IMR-90 (cell line): ENCODE results near the gene ETFDH. TPM values are rescaled to one million over a fixed set of nuclear protein-coding genes. Genes with fewer than 3 reads are reported as not detected.
"Not testable (repeated sequence)": the region's sequence is repeated elsewhere in the genome, so short reads cannot be mapped to it uniquely, and the experiment has no call there.

Source experiments
- ATAC-seq: fragments of 200-7000 bp; cut with Tn5 transposase; 2 replicates; pipeline ENCODE4 v1.9.1; 2020; ENCODE audit warnings: low read depth, mild to moderate bottlenecking, moderate library complexity
- BruUV-seq: library from RNA; stranded (reverse); fragments of 400-500 nt; replicated peaks from 2 replicates; lab custom pipeline; 2021; lab: Mats Ljungman, UMichigan
- CTCF ChIA-PET: fragments of 300-600 bp; formaldehyde crosslinking; extraction: SDS; loops from one replicate; lab custom pipeline; 2021; ENCODE audit warnings: antibody characterized with exemption; lab: Yijun Ruan, JAX
- POLR2A ChIA-PET: fragments of 300-600 bp; sonication (Branson Sonifier 250); formaldehyde crosslinking; loops from one replicate; lab custom pipeline; 2022; ENCODE audit warnings: antibody characterized with exemption; ENCODE audit not compliant: unreplicated experiment; lab: Charles Lee
- DNase-seq: peaks from one replicate; pipeline ENCODE4 v3.0.0; 2013
- H2AFZ ChIP-seq: replicated peaks from 2 replicates; pipeline ENCODE3; 2013; ENCODE audit warnings: low read length, mild to moderate bottlenecking; ENCODE audit not compliant: poor library complexity
- H2AK5ac ChIP-seq: 2 replicates; pipeline ENCODE4 v1.6.1; 2013; ENCODE audit warnings: low read depth, low read length, inconsistent platforms
- H2AK9ac ChIP-seq: replicated peaks from 2 replicates; pipeline ENCODE3; 2013; ENCODE audit warnings: mild to moderate bottlenecking, low read depth, low read length, moderate library complexity; ENCODE audit not compliant: poor library complexity
- H2BK120ac ChIP-seq: 2 replicates; pipeline ENCODE4 v1.6.1; 2013; ENCODE audit warnings: low read depth, low read length, inconsistent platforms
- H2BK15ac ChIP-seq: 3 replicates; pipeline ENCODE4 v1.6.1; 2013; ENCODE audit warnings: low read depth, low read length, inconsistent platforms
- H2BK20ac ChIP-seq: 2 replicates; pipeline ENCODE4 v1.6.1; 2013; ENCODE audit warnings: low read depth, mild to moderate bottlenecking, inconsistent platforms, low read length, moderate library complexity
- H2BK5ac ChIP-seq: 2 replicates; pipeline ENCODE4 v1.6.1; 2013; ENCODE audit warnings: mild to moderate bottlenecking, low read depth, low read length, inconsistent platforms; ENCODE audit not compliant: poor library complexity, severe bottlenecking
- H3K14ac ChIP-seq: replicated peaks from 2 replicates; pipeline ENCODE4 v1.6.1; 2013; ENCODE audit warnings: low read depth, low read length, inconsistent platforms
- H3K18ac ChIP-seq: 2 replicates; pipeline ENCODE4 v1.6.1; 2013; ENCODE audit warnings: low read depth, low read length, control low read depth
- H3K23ac ChIP-seq: 2 replicates; pipeline ENCODE4 v1.6.1; 2013; ENCODE audit warnings: low read depth, low read length, inconsistent platforms
- H3K27ac ChIP-seq: 2 replicates; pipeline ENCODE4 v1.5.1; 2013; ENCODE audit warnings: mild to moderate bottlenecking, control low read depth, low read length; ENCODE audit not compliant: insufficient read depth
- H3K27me3 ChIP-seq: 2 replicates; pipeline ENCODE4 v1.6.1; 2013; ENCODE audit warnings: low read length; ENCODE audit not compliant: control insufficient read depth, insufficient read depth
- H3K36me3 ChIP-seq: 2 replicates; pipeline ENCODE4 v1.6.1; 2013; ENCODE audit warnings: low read length, mixed read lengths; ENCODE audit not compliant: control insufficient read depth, insufficient read depth
- H3K4ac ChIP-seq: 2 replicates; pipeline ENCODE4 v1.6.1; 2013; ENCODE audit warnings: low read depth, low read length, inconsistent platforms
- H3K4me1 ChIP-seq: 2 replicates; pipeline ENCODE4 v1.6.1; 2013; ENCODE audit warnings: low read length, mixed read lengths; ENCODE audit not compliant: control insufficient read depth, insufficient read depth
- H3K4me2 ChIP-seq: 2 replicates; pipeline ENCODE4 v1.6.1; 2013; ENCODE audit warnings: low read depth, mild to moderate bottlenecking, control low read depth, low read length, moderate library complexity
- H3K4me3 ChIP-seq: 2 replicates; pipeline ENCODE4 v1.5.1; 2013; ENCODE audit warnings: low read depth, mild to moderate bottlenecking, control low read depth, low read length, moderate library complexity; ENCODE audit not compliant: insufficient read depth
- H3K56ac ChIP-seq: 2 replicates; pipeline ENCODE4 v1.6.1; 2013; ENCODE audit warnings: low read length, inconsistent platforms; ENCODE audit not compliant: insufficient read depth; ENCODE audit errors: extremely low read depth
- H3K79me1 ChIP-seq, 2 experiments: 2 replicates each; pipeline ENCODE4 v1.6.1; 2013; ENCODE audit warnings: low read length in 2 of 2, inconsistent platforms in 1 of 2, low read depth in 1 of 2
- H3K9ac ChIP-seq: 2 replicates; pipeline ENCODE4 v1.6.1; 2013; ENCODE audit warnings: low read depth, low read length, control low read depth
- H3K9me1 ChIP-seq: 2 replicates; pipeline ENCODE4 v1.6.1; 2013; ENCODE audit warnings: low read length, inconsistent platforms; ENCODE audit not compliant: insufficient read depth
- H3K9me3 ChIP-seq: 2 replicates; pipeline ENCODE4 v1.6.1; 2013; ENCODE audit warnings: low read length; ENCODE audit not compliant: control insufficient read depth, insufficient read depth
- H4K20me1 ChIP-seq: 2 replicates; pipeline ENCODE4 v1.6.1; 2013; ENCODE audit warnings: low read length, inconsistent platforms; ENCODE audit not compliant: insufficient read depth
- H4K5ac ChIP-seq: 2 replicates; pipeline ENCODE4 v1.6.1; 2013; ENCODE audit warnings: mild to moderate bottlenecking, low read depth, low read length, control low read depth
- H4K8ac ChIP-seq, 2 experiments: 2 replicates each; pipeline ENCODE4 v1.6.1; 2013; ENCODE audit warnings: low read depth in 2 of 2, low read length in 2 of 2, control low read depth in 1 of 2, inconsistent platforms in 1 of 2
- H4K91ac ChIP-seq: 2 replicates; pipeline ENCODE4 v1.6.1; 2013; ENCODE audit warnings: low read depth, low read length, inconsistent platforms; ENCODE audit not compliant: insufficient read depth
- WGBS, 2 experiments: methylation state at CpG; one replicate each; pipeline versions ENCODE4 v1.1.5 to v1.1.7; 2013; ENCODE audit warnings: missing lambda C conversion rate in 2 of 2; ENCODE audit not compliant: insufficient read length in 1 of 2; ENCODE audit errors: extremely low coverage in 2 of 2; 5-methylcytosine and 5-hydroxymethylcytosine counted together
- dilution Hi-C: fragments of 300-500 bp; cut with HindIII; formaldehyde crosslinking; loops from one replicate; pipeline ENCODE4 v1.14.3; 2018; ENCODE audit warnings: low sequenced_read_pairs; ENCODE audit not compliant: unreplicated experiment
- in situ Hi-C: fragments of 300-500 bp; cut with MboI; formaldehyde crosslinking; loops from 3 replicates; pipeline ENCODE4 v1.14.3; 2019; ENCODE audit warnings: low sequenced_read_pairs, inconsistent platforms, mixed read lengths
- intact Hi-C: fragments of 100-400 bp; cut with micrococcal nuclease; formaldehyde crosslinking; loops from 2 replicates; pipeline ENCODE4 v1.10.0; 2022
- polyA plus RNA-seq, 3 experiments: library from polyadenylated mRNA; depleted of rRNA; stranded (reverse); fragments of >200 nt; gene quantifications; 2 replicates each; pipeline ENCODE4 v1.2.3, GENCODE V29; 2012; ENCODE audit warnings: low replicate concordance in 1 of 3
- total RNA-seq: library from RNA; depleted of rRNA; stranded (reverse); fragments of >200 nt; gene quantifications from 2 replicates; pipeline ENCODE4 v1.2.3, GENCODE V29; 2012

The ETFDH gene
- total and polyA plus RNA-seq, 2 of the 4 experiments (the other 2 are of a cell fraction), result 14.0 to 19.1 TPM

DNA sequence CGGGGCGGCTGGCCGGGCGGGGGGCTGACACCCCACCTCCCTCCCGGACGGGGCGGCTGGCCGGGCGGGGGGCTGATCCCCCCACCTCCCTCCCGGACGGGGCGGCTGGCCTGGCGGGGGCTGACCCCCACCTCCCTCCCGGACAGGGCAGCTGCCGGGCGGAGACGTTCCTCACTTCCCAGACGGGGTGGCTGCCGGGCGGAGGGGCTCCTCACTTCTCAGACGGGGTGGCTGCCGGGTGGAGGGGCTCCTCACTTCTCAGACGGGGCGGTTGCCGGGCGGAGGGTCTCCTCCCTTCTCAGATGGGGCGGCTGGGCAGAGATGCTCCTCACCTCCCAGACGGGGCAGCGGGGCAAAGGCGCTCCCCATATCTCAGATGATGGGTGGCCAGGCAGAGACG lies 74.4 kb downstream of the ETFDH start:
- intact Hi-C loops, result not testable (repeated sequence)

More for the DNA sequence above, 74.4 kb downstream of the ETFDH start:
- H3K56ac ChIP-seq, H3K9me1 ChIP-seq, H2AK9ac ChIP-seq, H4K8ac ChIP-seq, H2AFZ ChIP-seq, H3K9ac ChIP-seq, ATAC-seq, H3K9me3 ChIP-seq, in situ Hi-C loops, BruUV-seq, dilution Hi-C loops, H3K4me2 ChIP-seq, H2BK15ac ChIP-seq, POLR2A ChIA-PET, H3K4me1 ChIP-seq, H2BK20ac ChIP-seq, H3K36me3 ChIP-seq, H3K4ac ChIP-seq, H3K14ac ChIP-seq, CTCF ChIA-PET, H3K4me3 ChIP-seq, H2AK5ac ChIP-seq, H3K27me3 ChIP-seq, H3K23ac ChIP-seq, H3K27ac ChIP-seq, H2BK5ac ChIP-seq, H4K91ac ChIP-seq, H4K5ac ChIP-seq, H3K79me1 ChIP-seq, DNase-seq, H4K20me1 ChIP-seq, H3K18ac ChIP-seq, H2BK120ac ChIP-seq: not testable (repeated sequence)
- WGBS, 2 experiments, result no CpG with 5 or more reads among the region's 31 CpGs
